Karpas-422 (cell line): ENCODE results near the gene SLC17A5. TPM values are rescaled to one million over a fixed set of nuclear protein-coding genes. Genes with fewer than 3 reads are reported as not detected.
"Not testable (repeated sequence)": the region's sequence is repeated elsewhere in the genome, so short reads cannot be mapped to it uniquely, and the experiment has no call there.

ENCODE experiments used
- DNase-seq: peaks from one replicate; pipeline ENCODE4 v3.0.0-alpha.2; 2015
- H2AFZ ChIP-seq: fragments of 200-600 bp; sonication (generic); 2 replicates; pipeline ENCODE4 v1.6.1; 2014; ENCODE audit warnings: antibody characterized with exemption, low read length, mixed read lengths
- H3K27ac ChIP-seq: fragments of 200-600 bp; sonication (generic); 2 replicates; pipeline ENCODE4 v1.5.1; 2014; ENCODE audit warnings: mild to moderate bottlenecking, low read length, moderate library complexity
- H3K27me3 ChIP-seq: fragments of 200-600 bp; sonication (generic); 2 replicates; pipeline ENCODE4 v1.6.1; 2014; ENCODE audit warnings: low read length, mixed read lengths
- H3K36me3 ChIP-seq: fragments of 200-600 bp; sonication (generic); 2 replicates; pipeline ENCODE4 v1.6.1; 2014; ENCODE audit warnings: low read length, mixed read lengths; ENCODE audit not compliant: insufficient read depth
- H3K4me1 ChIP-seq: fragments of 200-600 bp; sonication (generic); 2 replicates; pipeline ENCODE4 v1.6.1; 2014; ENCODE audit warnings: mild to moderate bottlenecking, low read length, mixed read lengths
- H3K4me2 ChIP-seq: fragments of 200-600 bp; sonication (generic); 2 replicates; pipeline ENCODE4 v1.6.1; 2014; ENCODE audit warnings: low read length, low read depth, mild to moderate bottlenecking; ENCODE audit not compliant: poor library complexity, severe bottlenecking
- H3K4me3 ChIP-seq: fragments of 200-600 bp; sonication (generic); 2 replicates; pipeline ENCODE4 v1.5.1; 2014; ENCODE audit warnings: mild to moderate bottlenecking, antibody characterized with exemption, low read length, mixed read lengths
- H3K79me2 ChIP-seq: fragments of 200-600 bp; sonication (generic); 2 replicates; pipeline ENCODE4 v1.6.1; 2014; ENCODE audit warnings: mild to moderate bottlenecking, low read length, mixed read lengths
- H3K9ac ChIP-seq: fragments of 200-600 bp; sonication (generic); 2 replicates; pipeline ENCODE4 v1.6.0; 2014; ENCODE audit warnings: low read length
- H3K9me2 ChIP-seq: fragments of 200-600 bp; sonication (generic), shearing (Covaris generic); replicated peaks from 2 replicates; pipeline ENCODE4 v1.6.0; 2014; ENCODE audit warnings: mild to moderate bottlenecking, low read length, moderate library complexity; ENCODE audit not compliant: insufficient read depth
- H3K9me3 ChIP-seq: fragments of 300-700, 200-600 bp; sonication (generic); 2 replicates; pipeline ENCODE4 v1.6.1; 2014; ENCODE audit warnings: low read length, mixed read lengths
- H4K20me1 ChIP-seq: fragments of 200-600 bp; sonication (generic); 2 replicates; pipeline ENCODE4 v1.6.1; 2014; ENCODE audit warnings: mild to moderate bottlenecking, antibody characterized with exemption, low read length, low read depth; ENCODE audit not compliant: insufficient read depth
- small RNA-seq: library from RNA; depleted of rRNA; stranded (forward); fragments of <200 nt; gene quantifications from one replicate; pipeline ENCODE3, GENCODE V24; 2014
- total RNA-seq: library from RNA; depleted of rRNA; stranded (reverse); fragments of >200 nt; shearing (Covaris generic); gene quantifications from 2 replicates; pipeline ENCODE4 v1.2.3, GENCODE V29; 2014; ENCODE audit warnings: low replicate concordance; rRNA removed

Gene SLC17A5
- total RNA-seq, 1 experiment from 2014 or later, result 10.1 TPM

- H2AFZ ChIP-seq, result not testable (repeated sequence)
Measured at GRCh38 chr6:73551115-73551514, 102.7 kb downstream of the SLC17A5 start.

GRCh38 chr6:73548458-73549446 is 105.0 kb downstream of the SLC17A5 start:
- Histone ChIP-seq H3K4me1 (no peaks in the 10 kb centered on the region), H3K9ac (no peak overlapping the region), H3K27me3 (no peaks in the 10 kb centered on the region), H3K27ac (no peak overlapping the region), H3K79me2 (no peaks in the 10 kb centered on the region), H3K4me2 (no peak overlapping the region), H3K9me2 (no peaks in the 10 kb centered on the region), H2AFZ (no peak overlapping the region), H3K9me3 (no peaks in the 10 kb centered on the region), H3K4me3 (no peak overlapping the region), H4K20me1 (no peaks in the 10 kb centered on the region), H3K36me3 (no peaks in the 10 kb centered on the region)
- no peak for DNase-seq

More at GRCh38 chr6:73551115-73551514, 102.7 kb downstream of the SLC17A5 start:
- DNase-seq, H4K20me1 ChIP-seq, H3K27me3 ChIP-seq, H3K9ac ChIP-seq, H3K79me2 ChIP-seq, H3K4me3 ChIP-seq, H3K9me3 ChIP-seq, H3K4me2 ChIP-seq, H3K9me2 ChIP-seq, H3K36me3 ChIP-seq, H3K27ac ChIP-seq, H3K4me1 ChIP-seq: not testable (repeated sequence)

- DNase-seq, result no peak
- no peak overlapping the region for H2AFZ ChIP-seq
- H3K36me3 ChIP-seq, result no peaks in the 10 kb centered on the region
- no peaks in the 10 kb centered on the region for H3K9me2 ChIP-seq
- no peaks in the 10 kb centered on the region for H3K27me3 ChIP-seq
- H3K4me1 ChIP-seq, result no peaks in the 10 kb centered on the region
- no peaks in the 10 kb centered on the region for H4K20me1 ChIP-seq
- H3K27ac ChIP-seq, result no peak overlapping the region
- H3K79me2 ChIP-seq, result no peaks in the 10 kb centered on the region
- H3K9me3 ChIP-seq, result no peaks in the 10 kb centered on the region
- H3K4me3 ChIP-seq, result no peak overlapping the region
- no peak overlapping the region for H3K9ac ChIP-seq
- H3K4me2 ChIP-seq, result no peak overlapping the region
Measured at GRCh38 chr6:73547036-73547435, 106.8 kb downstream of the SLC17A5 start.

Small RNA genes within 50 kb of the gene (small RNA-seq; reads per million reads assigned to genes)
- gene RPS27P15, result not detected

Other genes with a start within 250 kb of the SLC17A5 start
- 10.7 and 12.8 TPM in 2 replicates for gene CGAS, start 201.7 kb downstream of the SLC17A5 start, total RNA-seq
- 42.9 and 65.9 TPM in 2 replicates for gene MTO1, start 192.3 kb downstream of the SLC17A5 start, total RNA-seq
- 10,549 and 10,623 TPM in 2 replicates for gene EEF1A1, start 133.0 kb downstream of the SLC17A5 start, total RNA-seq
- 0.22 TPM in 1 of 2 replicates, not detected in the other for gene CD109, start 42.2 kb upstream of the SLC17A5 start, total RNA-seq